Body of pancreas (tissue), 4 donors: ENCODE results near the gene SERPINA5.

Experiments used
- POLR2A ChIP-seq, 3 donors: fragments of 450-650 bp; IDR thresholded peaks; one replicate each; pipeline ENCODE4 v1.6.1; 2016; ENCODE audit warnings: antibody characterized with exemption in 3 of 3, mild to moderate bottlenecking in 2 of 3
- TF ChIP-seq, protein P1 (sequence below), 7 experiments: fragments of 450-650 bp in 4 of 7; fragments of 200-600 bp in 3 of 7; sonication (generic) in 3 of 7; IDR thresholded peaks; one replicate each; pipeline ENCODE4 v1.5.1; 2016 to 2019; ENCODE audit warnings: antibody characterized with exemption in 7 of 7

GRCh38 chr14:94591073-94591472, 9.8 kb downstream of the SERPINA5 start:
- TF ChIP-seq, protein P1, sequence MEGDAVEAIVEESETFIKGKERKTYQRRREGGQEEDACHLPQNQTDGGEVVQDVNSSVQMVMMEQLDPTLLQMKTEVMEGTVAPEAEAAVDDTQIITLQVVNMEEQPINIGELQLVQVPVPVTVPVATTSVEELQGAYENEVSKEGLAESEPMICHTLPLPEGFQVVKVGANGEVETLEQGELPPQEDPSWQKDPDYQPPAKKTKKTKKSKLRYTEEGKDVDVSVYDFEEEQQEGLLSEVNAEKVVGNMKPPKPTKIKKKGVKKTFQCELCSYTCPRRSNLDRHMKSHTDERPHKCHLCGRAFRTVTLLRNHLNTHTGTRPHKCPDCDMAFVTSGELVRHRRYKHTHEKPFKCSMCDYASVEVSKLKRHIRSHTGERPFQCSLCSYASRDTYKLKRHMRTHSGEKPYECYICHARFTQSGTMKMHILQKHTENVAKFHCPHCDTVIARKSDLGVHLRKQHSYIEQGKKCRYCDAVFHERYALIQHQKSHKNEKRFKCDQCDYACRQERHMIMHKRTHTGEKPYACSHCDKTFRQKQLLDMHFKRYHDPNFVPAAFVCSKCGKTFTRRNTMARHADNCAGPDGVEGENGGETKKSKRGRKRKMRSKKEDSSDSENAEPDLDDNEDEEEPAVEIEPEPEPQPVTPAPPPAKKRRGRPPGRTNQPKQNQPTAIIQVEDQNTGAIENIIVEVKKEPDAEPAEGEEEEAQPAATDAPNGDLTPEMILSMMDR (IDR thresholded peaks at IDR 0.05): no peak
- TF ChIP-seq POLR2A (IDR thresholded peaks at IDR 0.05): no peak
